Heart right ventricle (tissue), 16 donors: ENCODE results near the gene BTBD16. TPM values are rescaled to one million over a fixed set of nuclear protein-coding genes. Genes with fewer than 3 reads are reported as not detected.

ENCODE experiments used
- ATAC-seq, 8 donors: fragments of 200-7000 bp; cut with Tn5 transposase; one replicate each; pipeline ENCODE4 v1.9.1; 2020; ENCODE audit warnings: mild to moderate bottlenecking in 8 of 8, moderate library complexity in 8 of 8, moderate number of reproducible peaks in 1 of 8
- DNase-seq, 2 donors: peaks; one replicate each; pipeline ENCODE4 v3.0.0-alpha.2; 2020
- H3K27ac ChIP-seq, 10 donors: fragments of 200-600 bp; sonication (generic) in 2 of 10; one replicate each; pipeline versions ENCODE4 v1.5.0 to v1.8.0; 2020 to 2022; ENCODE audit warnings: mild to moderate bottlenecking in 3 of 10
- H3K27me3 ChIP-seq, 7 donors: fragments of 200-600 bp; one replicate each; pipeline ENCODE4 v1.8.0; 2021 to 2022; ENCODE audit warnings: mild to moderate bottlenecking in 2 of 7
- H3K36me3 ChIP-seq, 9 donors: fragments of 200-600 bp; sonication (generic) in 1 of 9; one replicate each; pipeline versions ENCODE4 v1.5.0 to v1.8.0; 2020 to 2022; ENCODE audit warnings: mild to moderate bottlenecking in 2 of 9
- H3K4me1 ChIP-seq, 9 donors: fragments of 200-600 bp; sonication (generic) in 1 of 9; one replicate each; pipeline versions ENCODE4 v1.5.0 to v1.8.0; 2020 to 2022; ENCODE audit warnings: mild to moderate bottlenecking in 4 of 9
- H3K4me3 ChIP-seq, 10 donors: fragments of 200-600 bp; sonication (generic) in 2 of 10; one replicate each; pipeline versions ENCODE4 v1.5.0 to v1.8.0; 2020 to 2022; ENCODE audit warnings: mild to moderate bottlenecking in 7 of 10, moderate library complexity in 2 of 10
- H3K9me3 ChIP-seq, 11 donors: fragments of 200-600 bp in 10 of 11; sonication (generic) in 2 of 11; one replicate each; pipeline versions ENCODE4 v1.5.0 to v1.8.0; 2013 to 2022; ENCODE audit warnings: mild to moderate bottlenecking in 2 of 11, control low read depth in 1 of 11, moderate library complexity in 1 of 11
- WGBS, 2 donors: extraction: QIAGEN DNeasy Blood & Tissue Kit; methylation state at CpG; one replicate each; pipeline ENCODE4 v1.1.7; 2013; ENCODE audit warnings: inconsistent platforms in 1 of 2; 5-methylcytosine and 5-hydroxymethylcytosine counted together
- intact Hi-C, 10 donors: fragments of 100-400 bp; cut with DNase I; formaldehyde crosslinking; loops; one replicate each; pipeline versions ENCODE4 v1.11.1 to v1.14.2; 2022
- polyA plus RNA-seq, 2 donors: library from polyadenylated mRNA; stranded (reverse); fragments of 200-250 nt; gene quantifications; one replicate each; pipeline ENCODE4 v1.2.3, GENCODE V29; 2013
- total RNA-seq, 10 donors: library from RNA; stranded (reverse); fragmentation: NEBNext Ultra II Directional in 3 of 10; extraction: Animal tissue kit (Norgen Biotek cat#: 25700) in 3 of 10; gene quantifications; one replicate each; pipeline versions ENCODE4 v1.2.1 to v1.2.4, GENCODE V29; 2021 to 2023
- TF ChIP-seq, protein P1 (sequence below), 9 donors: fragments of 200-600 bp; sonication (generic) in 2 of 9; IDR thresholded peaks; one replicate each; pipeline versions ENCODE4 v1.5.0 to v1.8.0; 2021 to 2022; ENCODE audit warnings: antibody characterized with exemption in 9 of 9, mild to moderate bottlenecking in 5 of 9, moderate library complexity in 1 of 9
- donor health status: Arrhythmogenic right ventricular cardiomyopathy.
- donor health status: ischemic (EF 13 %, LVEDD 7.1; RV severe dilation, severe dysfunction).
- donor health status: healthy with polysubstance abuse.
- donor health status: DM: no; HTN: yes; CAD: no.
- donor health status: DM: no; HTN: no; CAD: no.
- donor health status: ischemic (EF 25% LVEDD 6.9; RV normal size, moderate dysfunction).
- donor health status: ischemic (EF 25% LVEDD 5.7; RV mildly dilated, moderate dysfunction).
- donor health status: healthy.
- donor health status: DM: yes; HTN: yes; CAD: no.
- donor health status: Ischemic cardiomyopathy.
- donor health status: ischemic (EF 35%, LVEDD 5.7; RV mildly dilated, moderate dysfunction).
- donor health status: nonischemic (EF 11% LVEDD 7.7; RV severe dilation, severe dysfunction).
- donor health status: DM: yes; HTN: yes; CAD: no.
- donor health status: PGD.
- donor health status: ischemic (EF 29% LVEDD 5.4; RV normal size, mild dysfunction).
- donor health status: nonischemic (EF 23%, LVEDD 6.1; RV moderate dilation, normal function).

Gene BTBD16
- total and polyA plus RNA-seq, 12 donors, result 0.29 to 0.76 TPM; not detected in 10

DNA sequence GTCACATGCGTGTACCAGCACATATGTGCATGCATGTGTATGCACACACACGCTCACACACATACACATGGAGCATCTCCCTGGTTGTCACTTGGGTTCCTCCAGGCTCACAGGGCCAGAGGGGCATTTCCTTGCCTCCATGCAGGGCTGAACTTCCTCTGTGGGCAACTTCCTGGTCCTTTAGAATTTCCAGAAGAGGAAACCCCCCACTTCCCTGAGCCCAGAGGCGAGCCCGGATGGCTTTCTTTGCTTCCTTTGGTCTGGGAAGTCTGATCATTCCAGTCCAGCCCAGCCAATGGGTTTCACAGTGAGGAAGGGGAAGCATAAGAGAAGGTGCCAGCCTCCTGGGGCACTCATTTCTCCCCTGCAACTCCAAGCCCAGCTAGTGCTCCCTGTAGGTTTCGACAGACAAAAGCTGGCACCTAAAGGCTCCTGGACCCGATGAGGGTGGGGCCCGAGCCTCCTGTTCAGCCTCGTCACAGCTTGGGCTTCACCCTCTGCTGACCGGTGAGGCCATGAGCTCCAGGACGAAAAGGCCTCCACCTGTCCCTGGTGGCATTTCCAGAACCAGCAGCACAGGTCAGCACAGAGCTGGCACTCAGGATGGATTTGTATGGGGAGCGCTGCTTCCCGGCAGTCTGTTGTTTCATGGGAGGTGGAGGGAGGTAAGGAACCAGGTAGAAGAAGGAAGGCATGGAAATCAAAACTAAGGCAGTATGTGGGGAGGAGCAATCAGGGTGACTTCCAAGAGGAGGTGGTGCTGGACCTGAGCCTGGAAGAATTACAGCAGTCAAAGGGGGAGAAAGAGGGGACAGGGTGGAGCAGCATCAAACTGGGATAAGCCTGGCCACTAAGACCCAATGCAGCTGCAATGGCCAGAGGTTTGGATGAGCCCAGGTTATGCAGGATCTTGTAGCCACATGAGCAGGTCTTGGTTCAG lies 23.7 kb downstream of the BTBD16 start:
- DNase-seq (no peak), ATAC-seq (no peak)
- no peak overlapping the region for H3K27ac ChIP-seq
- H3K36me3 ChIP-seq, result no peaks in the 10 kb centered on the region
- no peaks in the 10 kb centered on the region for H3K27me3 ChIP-seq
- peaks cover 0 to 12% (median 4%) of the 10 kb centered on the region in 9 donors for H3K4me1 ChIP-seq
- no peak overlapping the region for H3K4me3 ChIP-seq
- intact Hi-C loops, result loop anchor here in 9 of 10 donors (5.0 to 10.0 kb wide), 6 partner anchors 48 to 1260 kb away; no protein-coding TSS in a partner anchor
- TF ChIP-seq, protein P1, sequence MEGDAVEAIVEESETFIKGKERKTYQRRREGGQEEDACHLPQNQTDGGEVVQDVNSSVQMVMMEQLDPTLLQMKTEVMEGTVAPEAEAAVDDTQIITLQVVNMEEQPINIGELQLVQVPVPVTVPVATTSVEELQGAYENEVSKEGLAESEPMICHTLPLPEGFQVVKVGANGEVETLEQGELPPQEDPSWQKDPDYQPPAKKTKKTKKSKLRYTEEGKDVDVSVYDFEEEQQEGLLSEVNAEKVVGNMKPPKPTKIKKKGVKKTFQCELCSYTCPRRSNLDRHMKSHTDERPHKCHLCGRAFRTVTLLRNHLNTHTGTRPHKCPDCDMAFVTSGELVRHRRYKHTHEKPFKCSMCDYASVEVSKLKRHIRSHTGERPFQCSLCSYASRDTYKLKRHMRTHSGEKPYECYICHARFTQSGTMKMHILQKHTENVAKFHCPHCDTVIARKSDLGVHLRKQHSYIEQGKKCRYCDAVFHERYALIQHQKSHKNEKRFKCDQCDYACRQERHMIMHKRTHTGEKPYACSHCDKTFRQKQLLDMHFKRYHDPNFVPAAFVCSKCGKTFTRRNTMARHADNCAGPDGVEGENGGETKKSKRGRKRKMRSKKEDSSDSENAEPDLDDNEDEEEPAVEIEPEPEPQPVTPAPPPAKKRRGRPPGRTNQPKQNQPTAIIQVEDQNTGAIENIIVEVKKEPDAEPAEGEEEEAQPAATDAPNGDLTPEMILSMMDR (IDR thresholded peaks at IDR 0.05), result no peak
- no peaks in the 10 kb centered on the region for H3K9me3 ChIP-seq
- WGBS, 2 donors, result 85 to 94% methylated on average over 12 of the region's 12 CpGs

GRCh38 chr10:122295451-122295809 lies 24.3 kb downstream of the BTBD16 start:
- Histone ChIP-seq H3K27me3 (no peaks in the 10 kb centered on the region), H3K4me3 (no peak overlapping the region), H3K9me3 (no peaks in the 10 kb centered on the region), H3K36me3 (no peaks in the 10 kb centered on the region), H3K27ac (no peak overlapping the region), H3K4me1 (peaks cover 0 to 12% (median 4%) of the 10 kb centered on the region in 9 donors)
- TF ChIP-seq, protein P1 (IDR thresholded peaks at IDR 0.05), result no peak
- DNase-seq (no peak), ATAC-seq (no peak)
- intact Hi-C loops, result loop anchor here in 9 of 10 donors (5.0 to 10.0 kb wide), 6 partner anchors 47 to 1259 kb away; no protein-coding TSS in a partner anchor
- 90 to 95% methylated on average over 4 of the region's 4 CpGs for WGBS, 2 donors

GRCh38 chr10:122296363-122297120 lies 25.4 kb downstream of the BTBD16 start:
- intact Hi-C loops, result loop anchor here in 9 of 10 donors (5.0 to 10.0 kb wide), 6 partner anchors 46 to 1258 kb away; no protein-coding TSS in a partner anchor
- Histone ChIP-seq H3K4me1 (peaks cover 0 to 14% (median 6%) of the 10 kb centered on the region in 9 donors), H3K27me3 (no peaks in the 10 kb centered on the region), H3K36me3 (no peaks in the 10 kb centered on the region), H3K9me3 (no peaks in the 10 kb centered on the region), H3K4me3 (no peak overlapping the region), H3K27ac (no peak overlapping the region)
- TF ChIP-seq, protein P1 (IDR thresholded peaks at IDR 0.05), result no peak
- DNase-seq (no peak), ATAC-seq (no peak)
- WGBS, 2 donors, result 90 to 93% methylated on average over 8 of the region's 8 CpGs

GRCh38 chr10:122297583-122297982 lies 26.5 kb downstream of the BTBD16 start:
- Histone ChIP-seq H3K4me3 (no peak overlapping the region), H3K36me3 (no peaks in the 10 kb centered on the region), H3K4me1 (peaks cover 0 to 14% (median 6%) of the 10 kb centered on the region in 9 donors), H3K9me3 (no peaks in the 10 kb centered on the region), H3K27me3 (no peaks in the 10 kb centered on the region), H3K27ac (no peak overlapping the region)
- no peak for ATAC-seq
- intact Hi-C loops, result loop anchor here in 9 of 10 donors (5.0 to 10.0 kb wide), 6 partner anchors 45 to 1257 kb away; no protein-coding TSS in a partner anchor
- DNase-seq, result no peak
- 83 to 92% methylated on average over 8 of the region's 8 CpGs for WGBS, 2 donors
- TF ChIP-seq, protein P1 (IDR thresholded peaks at IDR 0.05), result no peak
